Lower leg skin (tissue), 3 donors: ENCODE results near the gene TMEM86B.

Experiments used
- CTCF ChIP-seq, 3 donors: fragments of 450-650 bp; IDR thresholded peaks; one replicate each; pipeline ENCODE4 v1.5.1; 2016; ENCODE audit warnings: antibody characterized with exemption in 3 of 3, mild to moderate bottlenecking in 3 of 3, moderate library complexity in 2 of 3
- POLR2A ChIP-seq, 2 donors: fragments of 450-650 bp; IDR thresholded peaks; one replicate each; pipeline ENCODE4 v1.6.1; 2016 to 2017; ENCODE audit warnings: antibody characterized with exemption in 2 of 2, mild to moderate bottlenecking in 1 of 2, moderate library complexity in 1 of 2

- TF ChIP-seq CTCF (IDR thresholded peaks at IDR 0.05) = no peak
- TF ChIP-seq POLR2A (IDR thresholded peaks at IDR 0.05) = no peak
Observed at GRCh38 chr19:55181740-55182139, 46.8 kb downstream of the TMEM86B start.
